NCI-H2081 (cell line): Measurements from ENCODE around the gene PSTK.

Experiments used
- DNase-seq, 2 experiments: peaks; one replicate each; lab custom pipeline; 2025; lab: John Stamatoyannopoulos, UW

PSTK gene

DNA sequence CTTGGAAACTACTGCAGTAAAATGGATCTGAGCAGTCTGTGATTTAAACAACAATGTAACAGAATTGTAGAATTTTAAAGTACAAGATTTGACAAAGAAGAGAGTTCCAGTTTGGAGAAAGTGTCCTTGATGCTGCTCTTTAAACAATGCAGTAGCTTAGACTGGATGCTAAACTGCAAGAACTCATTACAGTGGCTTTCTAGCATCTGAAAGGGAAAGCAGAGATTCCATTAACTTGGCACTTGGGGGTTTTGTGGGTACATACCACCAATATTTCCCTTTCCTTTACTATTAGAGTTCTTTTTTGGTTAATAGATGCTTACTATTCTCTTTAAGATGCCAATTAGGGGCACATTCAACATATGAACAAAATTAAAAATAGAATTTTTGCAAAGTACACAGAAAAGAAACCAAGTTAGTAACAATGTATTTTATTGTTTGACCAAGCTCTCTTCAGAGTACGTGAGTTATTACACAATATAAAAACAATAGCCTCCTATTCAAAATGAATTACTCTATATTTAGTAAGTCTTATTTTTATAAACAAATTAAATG is 11.9 kb downstream of the PSTK start:
- no peak for DNase-seq

DNA sequence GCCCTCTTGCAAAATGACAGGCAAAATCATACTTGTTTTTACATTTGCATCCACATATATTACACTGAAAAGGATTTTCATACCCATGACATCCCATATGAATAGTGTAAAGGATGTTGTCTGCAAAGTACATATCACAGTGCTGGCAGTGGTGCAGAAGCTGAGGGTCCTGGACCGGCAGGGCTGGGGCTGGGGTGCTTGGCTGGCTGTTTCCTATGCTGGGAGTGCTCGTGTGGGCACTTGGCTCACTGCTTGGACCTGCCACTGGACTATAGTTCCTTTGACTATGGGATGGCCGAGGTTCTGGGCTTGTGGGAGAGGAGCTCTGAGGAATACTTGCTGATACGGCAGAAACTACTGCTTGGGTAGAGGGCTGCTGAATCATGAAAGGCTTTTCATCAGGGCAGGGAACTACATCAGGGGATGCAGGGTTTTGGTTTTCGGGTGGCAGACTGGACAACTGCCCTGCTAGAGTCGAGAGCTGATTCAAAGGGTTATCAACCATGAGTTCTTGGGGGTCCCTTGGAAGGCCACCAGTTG is 13.7 kb downstream of the PSTK start:
- DNase-seq = no peak

DNA sequence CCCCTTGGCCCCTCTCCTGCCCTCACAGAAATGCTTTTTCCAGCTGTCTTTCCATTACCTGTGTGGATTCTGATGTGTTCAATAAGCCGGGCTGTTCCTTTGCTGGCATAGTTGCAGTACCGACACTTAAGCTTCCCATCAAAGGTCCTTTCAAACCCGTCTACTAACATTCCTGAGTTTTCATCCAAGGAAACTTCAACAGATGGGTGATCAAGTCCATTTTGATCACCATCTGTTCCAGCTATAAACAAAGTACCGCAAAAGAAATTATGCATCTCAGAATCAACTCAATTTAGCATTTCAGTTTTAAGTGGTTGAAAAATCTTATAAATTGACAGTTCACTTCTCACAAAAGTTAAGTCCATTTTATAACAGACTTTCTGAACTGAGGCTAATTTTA is 15.7 kb downstream of the PSTK start:
- no peak for DNase-seq

DNA sequence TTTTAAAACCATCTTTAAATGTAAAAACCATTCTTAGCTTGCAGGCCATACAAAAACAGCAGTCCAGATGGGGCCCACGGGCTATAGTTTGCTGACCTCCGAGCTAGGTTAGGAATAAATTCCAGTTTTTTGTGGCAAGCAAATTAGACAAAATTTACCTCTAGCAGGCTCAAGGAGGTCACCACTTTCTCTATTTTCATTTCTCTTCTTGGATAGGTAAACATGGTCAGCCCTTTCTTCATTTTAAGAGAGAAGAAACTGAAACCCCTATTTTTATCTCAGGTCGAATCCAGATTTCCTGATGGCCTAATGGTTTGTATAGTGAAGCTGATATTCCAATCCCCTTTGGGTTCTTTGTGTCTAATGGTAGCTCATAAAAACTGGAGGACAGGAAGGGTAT is 17.7 kb downstream of the PSTK start:
- no peak for DNase-seq

DNA sequence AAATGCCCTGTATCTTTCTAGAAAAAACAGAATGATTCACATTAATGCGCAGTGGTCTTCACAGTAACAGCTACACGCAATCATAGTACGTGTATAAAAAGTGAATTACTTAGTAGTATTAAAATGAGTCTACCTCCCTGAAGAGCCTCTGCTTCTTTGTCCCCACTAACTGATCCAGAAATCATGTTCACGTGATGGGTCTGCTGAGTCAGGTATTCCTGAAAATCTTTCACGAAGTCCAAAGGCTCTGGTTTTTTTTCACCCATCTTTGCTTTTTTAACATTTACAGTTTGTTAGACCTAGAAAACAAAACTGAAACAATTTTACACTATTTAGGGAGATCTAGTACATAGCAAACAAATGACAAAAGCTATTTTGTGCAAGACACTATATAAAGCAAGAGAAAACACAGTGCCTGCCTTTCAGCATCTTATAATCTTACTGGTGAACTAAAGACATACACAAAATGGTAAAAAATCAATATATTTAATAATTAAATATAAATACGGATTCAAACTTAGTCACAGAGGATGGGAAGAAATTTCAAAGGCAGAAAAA is 18.2 kb downstream of the PSTK start:
- DNase-seq = no peak

DNA sequence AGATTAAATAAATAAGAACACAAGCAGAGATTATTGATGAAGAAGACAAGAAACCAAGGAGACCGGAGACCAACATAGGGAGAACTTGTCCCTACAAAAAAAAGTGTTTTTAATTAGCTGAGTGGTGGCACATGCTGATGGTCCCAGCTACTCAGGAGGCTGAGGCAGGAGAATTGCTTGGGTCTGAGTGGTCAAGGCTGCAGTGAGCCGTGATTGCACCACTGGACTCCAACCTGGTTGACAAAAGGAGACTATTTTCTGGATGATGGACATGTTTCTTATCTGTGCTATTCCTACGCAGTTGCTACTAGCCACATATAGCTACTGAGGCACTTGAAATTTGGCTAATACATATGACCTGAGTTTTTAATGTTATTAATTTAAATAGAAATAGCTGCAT is 18.7 kb downstream of the PSTK start:
- no peak for DNase-seq

DNA sequence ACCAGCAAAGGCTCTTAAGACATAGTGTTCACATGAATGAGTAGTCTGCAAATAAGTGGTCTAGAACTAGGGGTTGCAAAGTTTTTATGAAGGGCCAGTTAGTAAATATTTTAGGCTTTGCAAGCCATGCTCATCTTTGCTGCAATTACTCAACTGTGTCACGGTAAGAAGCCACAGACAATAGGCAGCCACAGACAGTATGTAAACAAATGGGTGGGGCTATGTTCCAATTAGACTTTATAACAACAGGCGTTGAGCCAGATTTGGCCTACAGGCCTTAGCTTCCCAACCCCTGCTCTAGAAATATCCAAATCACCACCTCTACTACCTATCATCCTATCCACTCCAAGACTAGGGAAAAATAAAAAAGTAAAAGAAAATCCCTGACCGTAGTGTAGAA is 19.1 kb downstream of the PSTK start:
- peak in 1 of 2 experiments; percentile 10 for DNase-seq

DNA sequence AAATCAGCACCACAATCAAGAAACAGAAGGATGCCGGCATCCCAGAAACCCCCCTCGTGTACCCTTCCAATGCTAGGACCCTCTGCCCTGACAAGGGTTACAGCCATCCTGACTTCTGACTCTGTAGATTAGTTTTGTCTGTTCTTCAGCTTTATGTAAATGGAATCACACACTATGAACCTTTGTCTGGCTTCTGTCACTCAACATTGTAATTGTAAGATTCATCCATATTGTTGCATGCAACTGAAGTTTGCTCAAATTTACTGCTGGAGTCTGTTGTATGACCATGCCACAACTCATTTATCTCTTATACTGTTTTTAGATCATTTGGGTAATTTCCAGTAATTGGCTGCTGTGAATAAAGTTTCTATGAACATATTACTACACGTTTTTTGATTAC is 20.0 kb downstream of the PSTK start:
- no peak for DNase-seq

DNA sequence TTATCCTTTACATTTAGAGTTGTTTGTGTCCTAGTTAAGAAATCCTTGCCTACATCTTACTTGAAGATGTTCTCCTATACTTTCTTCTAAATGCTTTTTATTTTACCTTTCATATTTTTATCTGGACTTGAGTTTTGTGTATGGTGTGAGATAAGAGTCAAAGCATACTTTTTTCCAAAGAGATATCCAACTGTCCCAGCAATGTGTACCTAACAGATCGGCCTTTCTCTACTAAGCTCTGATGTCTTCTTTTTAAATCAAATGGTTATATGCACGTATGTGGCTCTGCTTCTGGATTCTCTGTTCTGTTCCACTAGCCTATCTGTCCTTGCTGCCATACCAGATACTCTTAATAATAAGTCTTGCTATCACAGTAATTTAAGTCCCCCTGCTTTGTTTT is 21.2 kb downstream of the PSTK start:
- no peak for DNase-seq

DNA sequence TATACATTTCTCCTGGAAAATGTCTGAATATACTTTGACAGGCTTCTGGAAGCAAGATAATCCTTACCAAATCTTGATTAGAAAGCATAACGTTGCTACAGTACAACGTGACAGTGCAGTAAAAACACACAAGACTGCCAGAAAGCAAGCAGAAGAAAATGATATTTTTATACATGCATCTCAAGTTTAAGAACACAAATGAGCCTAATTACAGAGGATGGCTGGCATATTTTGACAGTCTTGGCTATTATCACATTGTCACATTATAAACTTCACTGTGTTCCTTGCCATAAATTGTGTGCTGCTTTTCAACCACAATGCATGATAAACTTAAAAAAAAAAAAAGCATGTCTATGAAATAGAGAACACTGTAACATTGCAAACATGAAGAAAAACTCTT is 24.1 kb downstream of the PSTK start:
- DNase-seq = no peak

DNA sequence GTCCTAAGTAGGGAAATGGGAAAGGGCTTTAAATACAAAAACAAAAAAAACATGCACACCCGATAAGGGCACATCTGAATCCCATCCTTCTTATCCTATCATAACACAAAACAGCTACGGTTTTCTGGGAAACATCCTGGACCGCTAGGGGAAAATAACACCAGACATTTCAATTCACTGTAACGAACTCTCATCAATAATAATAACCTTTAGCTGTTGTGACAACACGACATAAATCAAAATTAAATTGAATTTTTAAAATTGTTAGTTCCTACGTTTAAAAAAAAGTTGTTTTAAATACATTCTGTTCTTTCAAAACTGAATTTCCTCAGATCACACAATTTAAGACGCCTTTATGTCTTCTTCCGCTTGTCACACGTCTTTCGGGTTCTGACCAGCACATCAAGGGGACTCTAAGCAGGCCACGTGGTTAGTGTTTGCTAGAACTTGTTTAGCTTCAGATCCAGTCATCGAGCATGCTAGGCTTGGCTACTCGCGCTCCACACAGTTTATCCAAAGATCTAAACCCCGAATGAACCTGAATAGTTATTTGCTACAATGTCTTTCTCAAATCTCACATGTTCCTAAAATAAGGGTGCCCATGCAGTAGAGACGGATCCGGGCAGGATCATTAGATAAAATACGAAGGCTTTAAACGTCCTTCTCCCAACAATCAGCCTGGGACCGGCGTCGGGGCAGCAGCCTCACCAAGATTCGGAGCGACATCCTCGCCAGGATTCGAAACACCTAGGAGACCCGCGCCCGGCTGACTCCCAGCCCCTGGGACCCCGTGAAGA is 27.6 kb downstream of the PSTK start:
- peak in 1 of 2 experiments; percentile 31 for DNase-seq

DNA sequence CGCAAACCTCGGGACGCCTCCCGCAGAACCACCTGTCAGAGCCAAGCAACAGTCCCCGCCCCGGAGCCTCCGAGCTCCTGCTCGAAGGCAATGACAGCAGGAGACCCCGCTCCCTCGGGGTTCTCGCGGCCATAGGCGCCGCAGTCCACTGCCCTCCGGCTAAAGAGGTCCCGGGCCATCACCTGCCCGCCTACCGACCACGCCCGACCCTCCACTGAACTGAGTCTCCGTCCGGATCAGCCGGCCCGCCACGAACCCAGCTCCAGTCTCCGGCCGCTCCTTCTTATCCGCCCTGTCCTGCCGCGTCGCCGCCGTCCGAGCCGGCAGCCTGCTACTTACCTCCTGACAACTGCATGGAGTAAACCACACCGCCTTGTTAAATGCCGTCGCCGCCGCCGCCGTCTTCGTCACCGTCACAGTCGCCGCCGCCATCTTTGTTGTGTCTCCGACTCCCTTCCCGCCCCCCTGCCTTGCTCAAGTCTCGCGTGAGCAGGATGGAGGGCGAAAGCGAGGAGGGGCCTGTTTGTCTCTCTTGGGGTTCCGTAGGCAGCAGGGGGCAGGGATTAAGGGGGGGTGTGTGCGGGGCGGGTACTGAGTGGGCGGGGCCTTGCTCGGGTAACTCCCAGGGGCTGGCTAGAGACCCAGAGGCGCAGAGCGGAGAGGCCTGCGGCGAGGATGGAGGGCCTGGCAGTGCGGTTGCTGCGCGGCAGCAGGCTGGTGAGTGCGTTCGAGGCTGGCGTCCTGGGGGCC is 28.3 kb downstream of the PSTK start, which contains the start of the genes ACADSB and IKZF5:
Gene ACADSB, plus strand, starts transcription at position 652 of the 750 bp plus-strand sequence. Its CDS starts 24 bp downstream, at position 676.
Gene IKZF5, minus strand, starts transcription at position 441 of the 750 bp plus-strand sequence. CDS start 10,170 bp downstream, outside the sequence.
- peak; percentile 90 to 93 for DNase-seq

DNA sequence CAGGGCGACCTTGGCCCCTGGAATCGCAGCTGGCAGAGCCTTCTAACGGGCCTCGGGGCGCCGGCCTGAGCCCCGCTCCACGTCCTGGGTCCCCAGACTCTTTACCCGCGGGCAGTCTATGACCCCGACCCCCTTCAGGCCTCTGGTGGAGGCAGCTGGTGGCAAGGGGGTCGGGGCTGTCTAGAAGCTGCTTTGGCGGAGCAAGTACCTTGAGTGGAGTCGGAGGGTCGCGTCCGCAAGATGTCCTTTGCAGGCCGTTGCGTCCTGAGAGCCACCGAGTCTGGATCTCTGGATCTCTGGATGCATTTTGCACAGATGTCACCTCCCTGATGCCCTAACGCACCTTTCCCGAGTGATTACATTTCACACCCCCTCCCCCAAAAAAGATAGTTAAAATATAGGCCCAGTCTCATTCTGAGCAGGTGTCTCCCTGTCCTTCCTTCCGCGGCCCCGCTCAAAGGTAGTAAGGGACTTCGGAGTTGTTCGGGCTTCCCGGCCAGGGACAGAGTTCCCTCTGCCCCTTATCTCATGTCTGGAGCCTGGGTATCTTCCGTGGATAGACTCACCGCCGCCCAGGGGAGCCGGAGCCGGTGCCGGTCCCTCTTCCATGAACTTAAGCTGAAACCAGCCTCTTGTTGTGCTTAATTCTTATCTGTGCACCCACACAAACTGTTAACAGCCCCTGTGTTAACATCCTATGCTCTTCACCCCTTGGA is 29.1 kb downstream of the PSTK start:
- no peak for DNase-seq

DNA sequence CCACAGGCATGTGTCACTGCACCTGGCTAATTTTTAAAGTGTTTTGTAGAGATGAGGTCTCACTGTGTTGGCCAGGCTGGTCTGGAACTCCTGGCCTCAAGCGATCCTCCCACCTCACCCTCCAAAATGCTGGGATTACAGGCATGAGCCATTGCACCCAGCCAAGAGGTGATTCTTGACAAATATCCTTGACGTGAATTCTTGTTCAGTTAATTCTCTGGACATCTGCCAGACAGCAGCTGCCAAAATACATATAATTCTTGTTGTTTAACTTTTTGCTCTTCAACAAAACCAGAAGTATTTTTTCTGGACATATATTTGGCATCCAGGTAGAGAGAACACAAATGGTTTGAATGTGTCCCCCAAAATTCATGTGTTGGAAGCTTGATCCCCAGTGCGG is 31.8 kb downstream of the PSTK start:
- DNase-seq = no peak

DNA sequence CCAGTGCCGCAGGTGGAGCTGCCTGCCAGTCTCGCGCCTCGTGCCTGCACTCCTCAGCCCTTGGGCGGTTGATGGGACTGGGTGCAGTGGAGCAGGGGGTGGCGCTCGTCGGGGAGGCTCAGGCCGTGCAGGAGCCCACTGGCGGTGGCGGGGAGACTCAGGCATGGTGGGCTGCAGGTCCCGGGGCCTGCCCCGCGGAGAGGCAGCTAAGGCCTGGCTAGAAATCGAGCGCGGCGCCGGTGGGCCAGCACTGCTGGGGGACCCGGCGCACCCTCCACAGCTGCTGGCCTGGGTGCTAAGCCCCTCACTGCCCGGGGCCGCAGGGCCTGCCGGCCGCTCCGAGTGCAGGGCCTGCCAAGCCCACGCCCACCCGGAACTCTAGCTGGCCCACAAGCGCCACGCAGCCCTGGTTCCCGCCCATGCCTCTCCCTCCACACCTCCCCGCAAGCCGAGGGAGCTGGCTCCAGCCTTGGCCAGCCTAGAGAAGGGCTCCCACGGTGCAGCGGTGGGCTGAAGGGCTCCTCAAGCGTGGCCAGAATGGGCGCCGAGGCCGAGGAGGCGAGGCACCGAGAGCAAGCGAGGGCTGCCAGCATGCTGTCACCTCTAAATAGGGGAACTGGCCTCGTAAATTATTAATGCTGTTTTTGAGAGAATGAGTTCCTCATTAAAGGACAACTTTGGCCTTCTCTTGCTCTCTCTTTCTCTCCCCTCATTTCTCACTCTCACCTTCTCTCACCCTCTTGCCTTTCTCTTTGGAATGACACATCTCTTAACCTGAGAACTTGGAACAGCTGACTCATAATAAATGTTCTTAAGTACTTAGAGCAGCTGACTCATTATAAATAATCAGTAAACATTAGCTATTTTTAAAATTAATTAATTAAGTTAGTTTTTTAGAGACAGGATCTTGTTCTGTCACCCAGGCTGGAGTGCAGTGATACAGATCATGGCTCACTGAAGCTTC is 33.5 kb downstream of the PSTK start:
- no peak for DNase-seq

DNA sequence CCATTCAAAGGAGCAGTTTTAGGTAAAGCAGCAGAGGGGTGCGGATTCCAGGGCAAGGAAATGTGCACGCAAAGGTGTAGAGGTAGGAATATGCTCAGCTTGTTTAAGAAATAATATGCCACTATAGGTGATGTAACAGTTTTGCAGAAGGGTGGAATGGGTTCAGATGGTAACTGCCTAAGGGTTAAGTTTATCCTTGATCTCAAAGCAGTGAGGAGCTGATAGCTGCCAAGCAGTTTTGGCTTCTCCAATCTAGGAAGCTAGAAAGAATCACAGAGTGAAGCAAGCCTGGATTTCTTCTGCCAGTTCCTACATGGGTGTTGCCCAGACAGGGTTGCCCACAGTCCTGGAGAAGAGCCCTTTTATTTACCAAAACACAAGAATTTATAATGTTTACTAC is 34.6 kb downstream of the PSTK start:
- no peak for DNase-seq

DNA sequence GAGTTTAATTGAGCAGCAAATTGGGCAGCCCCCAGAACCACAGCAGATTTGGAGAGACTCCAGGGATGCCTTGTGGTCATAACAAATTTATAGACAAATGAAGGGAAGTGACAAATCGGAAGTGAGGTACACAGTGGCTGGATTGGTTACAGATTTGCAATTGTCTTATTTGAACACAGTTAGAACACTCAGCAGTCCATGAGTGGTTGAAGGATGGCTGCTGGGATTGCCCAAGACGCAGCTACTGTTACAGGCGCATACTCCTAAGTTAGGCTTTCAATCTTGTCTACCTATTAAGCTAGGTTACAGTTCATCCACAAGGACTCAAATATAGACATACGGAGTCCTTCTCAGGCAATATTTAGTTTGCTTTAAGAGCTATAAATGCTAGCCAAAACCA is 36.0 kb downstream of the PSTK start:
- no peak for DNase-seq

DNA sequence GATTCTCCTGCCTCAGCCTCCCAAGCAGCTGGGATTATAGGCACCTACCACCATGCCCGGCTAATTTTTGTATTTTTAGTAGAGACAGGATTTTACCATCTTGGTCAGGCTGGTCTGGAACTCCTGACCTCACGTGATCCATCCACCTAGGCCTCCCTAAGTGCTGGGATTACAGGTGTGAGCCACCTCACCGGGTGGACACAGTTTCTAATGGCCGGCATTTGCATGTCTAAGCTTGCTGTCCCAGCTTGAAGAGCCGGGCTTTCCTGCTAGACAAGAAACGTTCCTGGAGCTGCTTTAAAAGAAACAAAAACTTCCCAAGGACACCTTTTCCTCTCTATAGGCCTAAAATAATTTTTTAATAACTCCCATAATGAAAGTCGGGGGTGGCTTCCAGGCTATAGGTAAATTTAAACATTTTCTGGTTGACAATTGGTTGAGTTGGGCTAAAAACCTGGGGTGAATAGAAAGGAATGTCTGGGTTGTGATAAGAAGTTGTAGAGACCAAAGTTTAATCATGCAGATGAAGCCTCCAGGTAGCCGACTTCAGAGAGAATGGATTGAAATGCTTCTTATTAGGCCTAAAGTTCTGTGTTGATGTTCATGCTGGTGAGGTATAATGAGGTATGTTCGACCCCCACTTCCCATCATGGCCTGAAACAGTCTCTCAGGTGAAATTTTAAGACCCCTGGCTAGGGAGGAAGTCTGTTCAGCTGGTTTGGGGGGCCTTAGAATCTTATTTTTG is 37.4 kb downstream of the PSTK start:
- no peak for DNase-seq

DNA sequence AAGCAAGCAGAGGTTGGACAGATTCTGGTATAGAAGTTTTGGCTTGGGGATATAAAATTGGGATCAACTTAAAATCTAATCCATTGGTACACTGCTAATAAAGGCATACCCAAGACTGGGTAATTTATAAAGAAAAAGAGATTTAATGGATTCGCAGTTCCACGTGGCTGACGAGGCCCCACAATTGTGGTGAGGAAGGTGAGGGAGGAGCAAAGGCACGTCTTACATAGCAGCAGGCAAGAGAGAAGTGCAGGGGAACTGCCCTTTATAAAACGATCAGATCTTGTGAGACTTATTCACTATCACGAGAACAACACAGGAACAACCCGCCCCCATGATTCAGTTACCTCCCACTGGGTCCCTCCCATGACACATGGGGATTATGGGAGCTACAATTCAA is 38.3 kb downstream of the PSTK start:
- no peak for DNase-seq

DNA sequence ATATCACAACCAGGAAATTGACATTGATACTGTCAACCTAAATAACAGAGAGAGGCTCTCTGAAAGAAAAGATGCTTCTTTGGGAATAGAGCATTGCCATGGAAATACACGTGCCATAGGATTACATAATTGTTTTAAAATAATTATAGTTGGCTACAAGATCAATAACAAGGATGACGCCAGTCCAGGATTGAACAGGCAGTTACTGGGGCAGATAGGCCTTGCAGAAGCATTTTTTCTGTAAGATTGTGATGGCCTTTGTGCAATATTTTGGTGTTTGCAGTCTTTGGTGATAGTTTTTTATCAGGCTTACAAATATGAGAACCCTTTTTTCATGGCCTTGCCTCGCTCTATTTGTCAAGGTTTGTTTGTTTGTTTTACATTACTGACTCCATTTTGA is 39.1 kb downstream of the PSTK start:
- no peak for DNase-seq
